ENCODE measurements around the gene CTR9. TPM values are rescaled to one million over a fixed set of nuclear protein-coding genes. Genes with fewer than 3 reads are reported as not detected.

Gene CTR9
- total and polyA plus RNA-seq, 4 experiments from 2014 or later: 39.7 to 68.6 (median 58.0) TPM

DNA sequence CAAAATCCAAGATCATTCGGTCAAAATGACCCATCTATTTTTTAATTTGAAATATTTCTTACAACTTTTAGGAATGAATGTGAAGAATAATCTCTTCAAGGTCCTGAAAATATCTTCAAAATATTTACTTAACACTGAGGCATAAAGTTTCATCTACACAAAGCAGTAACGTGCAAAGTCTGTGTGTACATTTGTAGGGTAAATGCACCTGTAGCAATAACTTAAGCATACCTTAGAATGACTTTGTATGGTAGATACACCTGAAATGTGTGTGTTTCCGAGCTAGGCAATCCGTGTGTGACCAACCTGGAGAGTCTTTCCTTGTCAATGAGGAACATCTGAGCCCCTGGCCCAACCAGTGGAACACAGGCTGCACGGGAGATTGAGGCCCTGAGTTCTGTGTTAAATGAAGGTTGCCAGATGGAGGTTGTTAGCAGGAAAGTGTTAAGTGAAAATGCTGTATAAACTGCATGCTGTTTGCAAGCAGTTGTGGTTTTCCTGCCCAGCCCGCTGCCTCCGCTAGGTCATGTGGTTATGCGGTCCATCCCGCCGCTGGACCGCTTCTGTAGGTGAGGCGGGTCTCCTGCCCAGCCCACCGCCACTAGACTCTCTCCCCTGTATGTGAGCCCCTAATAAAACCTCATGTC lies 7.6 kb upstream of the CTR9 start:
- Histone ChIP-seq H3K4me1 (ENCODE audit: insufficient read depth, low read length) (peaks cover 41% of the 10 kb centered on the region), H3K9me3 (ENCODE audit: control insufficient read depth in 1 of 2, low read length in 2 of 2) (no peaks in the 10 kb centered on the region), H3K36me3 (ENCODE audit: insufficient read depth, low read length) (no peaks in the 10 kb centered on the region), H3K27me3 (ENCODE audit: insufficient read depth, low read length) (no peaks in the 10 kb centered on the region), H3K4me3 (ENCODE audit: low read length in 2 of 2) (peak overlapping the region; percentile 0 to 3), H3K27ac (ENCODE audit: low read depth, low read length) (peak overlapping the region; percentile 52)
- no peaks in the 10 kb centered on the region for H3K9me3 Mint-ChIP-seq
- H3K27ac Mint-ChIP-seq: peak overlapping the region; percentile 75 to 94 (median 89)
- H3K4me1 Mint-ChIP-seq: peaks cover 30 to 66% (median 36%) of the 10 kb centered on the region in 4 donors
- H3K27me3 Mint-ChIP-seq: no peaks in the 10 kb centered on the region
- H3K36me3 Mint-ChIP-seq: no peaks in the 10 kb centered on the region
- ChIA-PET CTCF (ENCODE audit: partially characterized antibody) (interaction anchor here (2.1 kb wide), 1 partner anchor 337 kb away, joined by 7 read pairs; no protein-coding TSS in a partner anchor), POLR2A (ENCODE audit: partially characterized antibody) (interaction anchor here (1.2 to 2.4 kb wide), 4 partner anchors 7 to 66 kb away, joined by 5 to 15 read pairs (median 8); partner anchors contain the start of genes CTR9 and EIF4G2)
- DNase-seq: peak; percentile 36 to 68 (median 52)
- H3K4me3 Mint-ChIP-seq: peak overlapping the region; percentile 66 to 87 (median 80)
- intact Hi-C loops (cut with micrococcal nuclease): loop anchor here (1.0 to 2.0 kb wide), 3 partner anchors 8 to 203 kb away; partner anchors contain the start of genes CTR9, EIF4G2 and RNF141

- no peak overlapping the region for H3K4me3 ChIP-seq (ENCODE audit: low read length in 2 of 2)
- intact Hi-C loops (cut with micrococcal nuclease): no loop called here
- peak overlapping the region; percentile 75 to 94 (median 89) for H3K27ac Mint-ChIP-seq
Observed at GRCh38 chr11:10744206-10744605, 6.8 kb upstream of the CTR9 start.

DNA sequence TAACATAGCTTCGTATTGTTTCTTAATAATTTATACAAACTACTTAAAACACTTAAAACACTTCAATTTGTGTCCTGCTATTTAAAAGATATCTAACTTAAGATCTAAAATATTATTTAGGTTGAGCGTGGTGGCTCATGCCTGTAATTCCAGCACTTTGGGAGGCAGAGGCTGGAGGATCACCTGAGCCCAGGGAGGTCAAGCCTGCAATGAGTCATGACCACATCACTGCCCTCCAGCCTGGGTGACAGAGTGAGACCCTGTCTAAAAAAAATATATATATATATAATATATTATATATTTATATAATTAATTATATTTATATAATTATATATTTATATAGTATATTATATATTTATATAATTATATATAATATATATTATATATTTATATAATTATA lies 4.2 kb upstream of the CTR9 start:
- Histone ChIP-seq H3K36me3 (ENCODE audit: insufficient read depth, low read length) (no peaks in the 10 kb centered on the region), H3K4me3 (ENCODE audit: low read length in 2 of 2) (no peak overlapping the region), H3K4me1 (ENCODE audit: insufficient read depth, low read length) (peaks cover 42% of the 10 kb centered on the region), H3K27ac (ENCODE audit: low read depth, low read length) (no peak overlapping the region), H3K9me3 (ENCODE audit: control insufficient read depth in 1 of 2, low read length in 2 of 2) (no peaks in the 10 kb centered on the region), H3K27me3 (ENCODE audit: insufficient read depth, low read length) (no peaks in the 10 kb centered on the region)
- peaks cover 27 to 74% (median 36%) of the 10 kb centered on the region in 4 donors for H3K4me1 Mint-ChIP-seq
- POLR2A ChIA-PET (ENCODE audit: partially characterized antibody): interaction anchor here (0.9 to 1.2 kb wide), 2 partner anchors 62 to 111 kb away, joined by 3 read pairs; partner anchors contain the start of genes EIF4G2 and ZBED5
- CTCF ChIA-PET (ENCODE audit: partially characterized antibody): interaction anchor here (1.3 kb wide), 1 partner anchor 14 kb away, joined by 3 read pairs; no protein-coding TSS in a partner anchor
- intact Hi-C loops (cut with micrococcal nuclease): no loop called here
- H3K4me3 Mint-ChIP-seq: no peak overlapping the region
- H3K9me3 Mint-ChIP-seq: no peaks in the 10 kb centered on the region
- H3K36me3 Mint-ChIP-seq: peaks cover 0 to 10% of the 10 kb centered on the region in 2 donors
- no peak for DNase-seq
- H3K27me3 Mint-ChIP-seq: no peaks in the 10 kb centered on the region
- no peak overlapping the region for H3K27ac Mint-ChIP-seq

More at GRCh38 chr11:10744206-10744605, 6.8 kb upstream of the CTR9 start:
- no peaks in the 10 kb centered on the region for H3K27me3 ChIP-seq (ENCODE audit: insufficient read depth, low read length)
- H3K4me1 ChIP-seq (ENCODE audit: insufficient read depth, low read length): peaks cover 41% of the 10 kb centered on the region
- H3K4me1 Mint-ChIP-seq: peaks cover 31 to 68% (median 39%) of the 10 kb centered on the region in 4 donors
- H3K9me3 ChIP-seq (ENCODE audit: control insufficient read depth in 1 of 2, low read length in 2 of 2): no peaks in the 10 kb centered on the region
- no peaks in the 10 kb centered on the region for H3K27me3 Mint-ChIP-seq
- H3K27ac ChIP-seq (ENCODE audit: low read depth, low read length): no peak overlapping the region
- peak overlapping the region; percentile 66 to 87 (median 80) for H3K4me3 Mint-ChIP-seq
- H3K9me3 Mint-ChIP-seq: no peaks in the 10 kb centered on the region
- no peaks in the 10 kb centered on the region for H3K36me3 ChIP-seq (ENCODE audit: insufficient read depth, low read length)
- POLR2A ChIA-PET (ENCODE audit: partially characterized antibody): interaction anchor here (1.2 kb wide), 1 partner anchor 65 kb away, joined by 5 read pairs; the partner anchor contains the start of gene EIF4G2
- no peaks in the 10 kb centered on the region for H3K36me3 Mint-ChIP-seq
- no peak for DNase-seq
- CTCF ChIA-PET (ENCODE audit: partially characterized antibody): no interaction called here

- Histone ChIP-seq H3K9me3 (ENCODE audit: control insufficient read depth in 1 of 2, low read length in 2 of 2) (no peaks in the 10 kb centered on the region), H3K27ac (ENCODE audit: low read depth, low read length) (no peak overlapping the region), H3K27me3 (ENCODE audit: insufficient read depth, low read length) (no peaks in the 10 kb centered on the region), H3K4me1 (ENCODE audit: insufficient read depth, low read length) (peaks cover 42% of the 10 kb centered on the region), H3K4me3 (ENCODE audit: low read length in 2 of 2) (no peak overlapping the region), H3K36me3 (ENCODE audit: insufficient read depth, low read length) (no peaks in the 10 kb centered on the region)
- Mint-ChIP-seq H3K36me3 (peaks cover 0 to 15% of the 10 kb centered on the region in 2 donors), H3K9me3 (no peaks in the 10 kb centered on the region), H3K27ac (no peak overlapping the region), H3K27me3 (no peaks in the 10 kb centered on the region), H3K4me1 (peaks cover 24 to 73% (median 34%) of the 10 kb centered on the region in 4 donors), H3K4me3 (no peak overlapping the region)
- CTCF ChIA-PET (ENCODE audit: partially characterized antibody): interaction anchor here (1.3 kb wide), 1 partner anchor 15 kb away, joined by 3 read pairs; no protein-coding TSS in a partner anchor
- intact Hi-C loops (cut with micrococcal nuclease): no loop called here
- POLR2A ChIA-PET (ENCODE audit: partially characterized antibody): interaction anchor here (0.9 to 5.7 kb wide), 2 partner anchors 61 to 110 kb away, joined by 3 to 62 read pairs; partner anchors contain the start of genes EIF4G2 and ZBED5
- no peak for DNase-seq
Observed at GRCh38 chr11:10747733-10748132, 3.3 kb upstream of the CTR9 start.

DNA sequence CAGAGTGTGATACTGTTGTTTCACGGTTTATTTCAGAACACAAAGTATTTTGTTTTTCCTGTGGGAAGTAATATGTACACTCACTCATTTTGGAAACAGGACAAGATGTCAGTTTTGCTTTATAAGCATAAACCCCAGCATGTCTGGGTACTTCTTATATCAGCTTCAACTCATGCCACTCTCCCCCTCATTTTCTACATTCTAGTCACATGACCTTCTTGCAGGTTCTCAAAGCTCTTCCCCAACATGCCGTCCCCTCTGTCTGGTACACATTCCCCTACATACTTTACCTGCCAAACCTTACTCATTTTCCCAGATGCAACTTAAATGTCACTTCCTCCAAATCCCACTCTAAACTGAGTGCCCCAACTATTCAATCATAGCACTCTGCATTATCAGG lies 1.6 kb upstream of the CTR9 start:
- Histone ChIP-seq H3K9me3 (ENCODE audit: control insufficient read depth in 1 of 2, low read length in 2 of 2) (no peaks in the 10 kb centered on the region), H3K4me1 (ENCODE audit: insufficient read depth, low read length) (peaks cover 38% of the 10 kb centered on the region), H3K27me3 (ENCODE audit: insufficient read depth, low read length) (no peaks in the 10 kb centered on the region), H3K27ac (ENCODE audit: low read depth, low read length) (no peak overlapping the region), H3K36me3 (ENCODE audit: insufficient read depth, low read length) (peaks cover 5% of the 10 kb centered on the region), H3K4me3 (ENCODE audit: low read length in 2 of 2) (no peak overlapping the region)
- H3K27me3 Mint-ChIP-seq: no peaks in the 10 kb centered on the region
- intact Hi-C loops (cut with micrococcal nuclease): no loop called here
- no peak for DNase-seq
- POLR2A ChIA-PET (ENCODE audit: partially characterized antibody): interaction anchor here (1.3 to 5.7 kb wide), 2 partner anchors 60 to 285 kb away, joined by 3 to 62 read pairs; partner anchors contain the start of gene EIF4G2
- CTCF ChIA-PET (ENCODE audit: partially characterized antibody): no interaction called here
- H3K9me3 Mint-ChIP-seq: no peaks in the 10 kb centered on the region
- H3K4me3 Mint-ChIP-seq: peak overlapping the region in 6 of 8 donors; percentile 6 to 75 (median 16)
- peaks cover 0 to 28% of the 10 kb centered on the region in 2 donors for H3K36me3 Mint-ChIP-seq
- H3K4me1 Mint-ChIP-seq: peaks cover 15 to 62% (median 23%) of the 10 kb centered on the region in 4 donors
- peak overlapping the region in 3 of 7 donors; percentile 40 to 79 (median 73) for H3K27ac Mint-ChIP-seq

DNA sequence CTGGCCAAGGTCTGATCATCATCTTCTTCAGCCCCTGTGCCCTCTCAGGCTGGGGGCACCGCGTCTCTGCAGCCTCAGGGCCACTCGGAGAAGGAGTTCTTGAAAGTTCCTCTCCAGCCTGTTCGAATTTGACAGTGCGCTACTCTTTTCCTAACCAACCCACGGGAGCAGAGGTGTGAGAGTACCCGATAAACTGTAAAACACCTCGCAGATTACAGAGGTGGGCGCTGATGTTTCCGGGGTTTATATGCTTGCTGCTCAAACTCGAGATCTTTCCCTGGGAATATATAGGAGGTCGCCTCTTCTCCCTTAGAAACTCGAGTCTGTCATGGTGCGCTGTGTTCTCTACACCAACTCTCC lies 515 bp downstream of the CTR9 start:
- H3K27me3 Mint-ChIP-seq: no peaks in the 10 kb centered on the region
- peaks cover 11 to 44% of the 10 kb centered on the region in 2 donors for H3K36me3 Mint-ChIP-seq
- intact Hi-C loops (cut with micrococcal nuclease): loop anchor here (1.0 to 5.0 kb wide), 6 partner anchors 8 to 1091 kb away; partner anchors contain the start of genes USP47 and ZBED5
- Histone ChIP-seq H3K9me3 (ENCODE audit: control insufficient read depth in 1 of 2, low read length in 2 of 2) (no peaks in the 10 kb centered on the region), H3K4me1 (ENCODE audit: insufficient read depth, low read length) (peaks cover 29% of the 10 kb centered on the region), H3K27me3 (ENCODE audit: insufficient read depth, low read length) (no peaks in the 10 kb centered on the region), H3K4me3 (ENCODE audit: low read length in 2 of 2) (peak overlapping the region; percentile 95 to 96), H3K27ac (ENCODE audit: low read depth, low read length) (peak overlapping the region; percentile 81), H3K36me3 (ENCODE audit: insufficient read depth, low read length) (peaks cover 11% of the 10 kb centered on the region)
- H3K4me3 Mint-ChIP-seq: peak overlapping the region; percentile 92 to 98 (median 97)
- no peaks in the 10 kb centered on the region for H3K9me3 Mint-ChIP-seq
- H3K27ac Mint-ChIP-seq: peak overlapping the region; percentile 81 to 97 (median 94)
- H3K4me1 Mint-ChIP-seq: peaks cover 14 to 46% (median 20%) of the 10 kb centered on the region in 4 donors
- ChIA-PET CTCF (ENCODE audit: partially characterized antibody) (interaction anchor here (0.7 to 1.5 kb wide), 5 partner anchors 10 to 338 kb away, joined by 3 to 9 read pairs (median 6); partner anchors contain the start of gene RNF141), POLR2A (ENCODE audit: partially characterized antibody) (interaction anchor here (0.7 to 5.7 kb wide), 15 partner anchors 9 to 1291 kb away, joined by 3 to 62 read pairs (median 3); partner anchors contain the start of genes AMPD3, EIF4G2, RNF141 and USP47)
- no peak for DNase-seq
